ENCODE results near the gene FAXDC2. TPM values are rescaled to one million over a fixed set of nuclear protein-coding genes. Genes with fewer than 3 reads are reported as not detected.
"Not testable (repeated sequence)": the region's sequence is repeated elsewhere in the genome, so short reads cannot be mapped to it uniquely, and the experiment has no call there.

The FAXDC2 gene
- total RNA-seq, 2 donors from 2014 or later: not detected

DNA sequence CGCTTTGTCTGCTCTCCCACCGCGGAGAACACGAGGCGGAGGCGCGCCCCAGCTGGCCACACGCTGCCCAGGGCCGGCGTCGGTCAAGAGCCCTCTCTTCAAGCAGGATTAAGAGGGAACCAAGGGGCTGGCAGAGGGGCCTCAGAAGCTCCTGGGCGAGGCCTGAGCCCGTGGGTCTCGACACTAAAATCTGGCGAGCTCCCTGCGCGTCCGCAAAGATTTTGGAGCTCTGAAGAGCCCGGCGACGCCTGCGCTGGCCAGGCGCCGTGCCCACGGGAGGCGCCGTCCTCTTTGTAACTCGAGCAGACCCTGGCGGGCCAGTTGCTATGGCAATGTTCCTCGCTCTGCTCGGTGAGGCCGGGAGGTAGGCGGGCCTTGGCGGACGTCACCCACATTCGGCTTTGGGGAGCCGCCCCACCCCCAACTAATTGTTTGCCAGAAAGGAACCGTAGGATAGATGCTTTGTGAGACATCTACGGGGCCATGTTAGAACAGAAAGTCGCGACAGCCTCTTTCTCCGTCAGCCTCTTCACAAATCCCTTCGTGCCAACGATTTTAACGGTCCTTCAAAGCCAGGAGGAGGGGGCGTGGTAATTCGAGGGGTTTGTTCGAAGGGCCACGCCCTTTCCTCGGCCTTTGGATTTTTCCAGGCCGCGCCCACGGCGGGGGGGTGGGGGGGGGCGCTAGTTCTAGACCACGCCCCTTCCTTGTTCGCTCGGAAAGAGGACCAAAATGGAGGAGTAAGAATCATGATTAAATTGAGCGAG lies 7.3 kb upstream of the FAXDC2 start:
- Mint-ChIP-seq H3K9me3 (no peaks in the 10 kb centered on the region), H3K27me3 (no peaks in the 10 kb centered on the region), H3K4me1 (ENCODE audit: low read depth in 2 of 2) (peaks cover 34 to 44% of the 10 kb centered on the region in 2 donors), H3K36me3 (peaks cover 7% of the 10 kb centered on the region), H3K4me3 (peak overlapping the region; percentile 98), H3K27ac (peak overlapping the region; percentile 89 to 90)
- ATAC-seq (peak; percentile 73 to 78), DNase-seq (ENCODE audit: low spot score) (peak; percentile 88)

DNA sequence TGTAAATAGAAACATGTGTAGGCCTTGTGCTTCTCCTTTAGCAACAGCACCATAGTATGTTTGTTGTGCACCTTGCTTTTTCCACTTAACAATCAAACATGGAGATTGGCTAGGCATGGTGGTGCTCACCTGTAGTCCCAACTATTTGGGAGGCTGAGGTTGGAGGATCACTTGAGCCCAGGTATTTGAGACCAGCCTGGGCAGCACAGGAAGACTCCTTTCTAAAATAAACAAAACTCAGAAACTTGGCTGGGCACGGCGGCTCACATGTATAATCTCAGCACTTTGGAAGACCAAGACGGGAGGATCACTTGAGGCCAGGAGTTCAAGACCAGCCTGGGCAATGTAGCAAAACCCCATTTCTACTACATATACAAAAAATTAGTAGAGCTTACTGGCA lies 948 bp upstream of the FAXDC2 start:
- no peak for ATAC-seq
- Mint-ChIP-seq H3K9me3 (no peaks in the 10 kb centered on the region), H3K27me3 (no peaks in the 10 kb centered on the region), H3K36me3 (no peaks in the 10 kb centered on the region), H3K4me3 (no peak overlapping the region), H3K4me1 (ENCODE audit: low read depth in 2 of 2) (no peaks in the 10 kb centered on the region), H3K27ac (no peak overlapping the region)
- DNase-seq (ENCODE audit: low spot score): no peak

DNA sequence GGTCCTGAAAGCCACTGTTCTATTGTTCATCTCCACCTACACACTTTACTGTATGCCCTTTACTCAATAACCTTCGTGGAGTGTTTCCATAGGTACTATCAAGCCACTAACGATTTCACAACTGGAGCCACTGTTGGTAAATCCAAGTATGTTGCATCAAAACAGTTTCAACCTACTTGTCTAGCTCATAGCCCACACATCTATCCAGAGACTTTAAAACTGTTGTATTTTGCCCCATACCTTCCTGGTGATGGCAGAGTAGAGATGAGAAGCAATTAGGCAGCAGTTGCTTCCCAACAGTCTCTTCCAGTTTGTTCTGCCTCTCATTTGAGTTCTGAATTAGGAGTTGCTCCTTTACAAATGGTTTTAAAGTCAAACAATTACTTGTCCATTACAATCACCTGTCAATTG lies 607 bp downstream of the FAXDC2 start:
- Mint-ChIP-seq H3K27me3 (no peaks in the 10 kb centered on the region), H3K4me1 (ENCODE audit: low read depth in 2 of 2) (no peaks in the 10 kb centered on the region), H3K4me3 (no peak overlapping the region), H3K27ac (no peak overlapping the region), H3K9me3 (no peaks in the 10 kb centered on the region), H3K36me3 (no peaks in the 10 kb centered on the region)
- DNase-seq (ENCODE audit: low spot score) (no peak), ATAC-seq (no peak)

DNA sequence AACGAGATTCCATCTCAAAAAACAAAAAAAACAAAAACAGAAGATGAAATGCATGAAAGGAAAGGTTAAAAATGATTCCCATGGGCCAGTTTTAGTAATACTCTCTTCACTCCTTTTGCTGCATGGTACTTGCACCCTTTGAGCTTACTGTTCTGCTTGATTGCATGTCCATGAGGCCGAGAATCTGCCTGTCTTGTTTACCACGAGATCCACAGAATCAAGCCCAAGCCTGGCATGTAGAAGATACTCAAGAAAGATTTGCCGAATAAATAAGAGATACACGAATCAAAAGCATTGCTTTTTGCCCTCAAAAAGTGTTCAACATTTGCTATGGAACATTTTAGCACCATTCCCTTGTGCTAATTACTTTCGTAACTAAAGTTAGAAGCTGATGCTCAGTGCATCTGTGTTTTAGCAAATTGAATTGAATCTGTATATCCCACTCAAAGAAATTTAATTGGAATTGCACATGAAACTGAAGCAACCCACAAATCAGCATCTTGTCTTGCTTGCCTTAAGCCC lies 1.1 kb downstream of the FAXDC2 start:
- no peak overlapping the region for H3K27ac Mint-ChIP-seq
- no peak overlapping the region for H3K4me3 Mint-ChIP-seq
- no peaks in the 10 kb centered on the region for H3K4me1 Mint-ChIP-seq (ENCODE audit: low read depth in 2 of 2)
- H3K36me3 Mint-ChIP-seq: no peaks in the 10 kb centered on the region
- no peaks in the 10 kb centered on the region for H3K27me3 Mint-ChIP-seq
- ATAC-seq (no peak), DNase-seq (ENCODE audit: low spot score) (no peak)
- H3K9me3 Mint-ChIP-seq: no peaks in the 10 kb centered on the region

DNA sequence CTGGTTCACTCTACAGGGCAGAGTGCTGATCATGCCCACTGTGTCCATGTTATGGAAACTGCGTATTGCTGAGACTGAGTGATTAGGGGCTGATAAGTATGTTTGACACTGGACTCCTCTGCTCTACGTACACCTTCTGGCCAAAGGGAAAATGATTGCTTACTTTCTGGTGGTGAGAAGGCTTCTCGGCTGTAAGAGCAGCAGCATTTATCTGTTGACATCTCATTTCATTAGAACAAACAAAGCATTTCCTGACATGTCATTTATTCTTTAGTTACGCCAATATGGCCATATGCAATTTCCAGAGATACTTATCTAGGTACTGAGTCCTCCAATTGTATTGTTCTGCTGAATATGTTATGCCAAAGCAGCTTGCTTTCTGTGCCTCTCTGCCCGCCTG lies 5.6 kb downstream of the FAXDC2 start:
- no peaks in the 10 kb centered on the region for H3K27me3 Mint-ChIP-seq
- H3K4me1 Mint-ChIP-seq (ENCODE audit: low read depth in 2 of 2): no peaks in the 10 kb centered on the region
- H3K4me3 Mint-ChIP-seq: no peak overlapping the region
- H3K9me3 Mint-ChIP-seq: no peaks in the 10 kb centered on the region
- DNase-seq (ENCODE audit: low spot score) (no peak), ATAC-seq (no peak)
- no peak overlapping the region for H3K27ac Mint-ChIP-seq
- H3K36me3 Mint-ChIP-seq: no peaks in the 10 kb centered on the region

DNA sequence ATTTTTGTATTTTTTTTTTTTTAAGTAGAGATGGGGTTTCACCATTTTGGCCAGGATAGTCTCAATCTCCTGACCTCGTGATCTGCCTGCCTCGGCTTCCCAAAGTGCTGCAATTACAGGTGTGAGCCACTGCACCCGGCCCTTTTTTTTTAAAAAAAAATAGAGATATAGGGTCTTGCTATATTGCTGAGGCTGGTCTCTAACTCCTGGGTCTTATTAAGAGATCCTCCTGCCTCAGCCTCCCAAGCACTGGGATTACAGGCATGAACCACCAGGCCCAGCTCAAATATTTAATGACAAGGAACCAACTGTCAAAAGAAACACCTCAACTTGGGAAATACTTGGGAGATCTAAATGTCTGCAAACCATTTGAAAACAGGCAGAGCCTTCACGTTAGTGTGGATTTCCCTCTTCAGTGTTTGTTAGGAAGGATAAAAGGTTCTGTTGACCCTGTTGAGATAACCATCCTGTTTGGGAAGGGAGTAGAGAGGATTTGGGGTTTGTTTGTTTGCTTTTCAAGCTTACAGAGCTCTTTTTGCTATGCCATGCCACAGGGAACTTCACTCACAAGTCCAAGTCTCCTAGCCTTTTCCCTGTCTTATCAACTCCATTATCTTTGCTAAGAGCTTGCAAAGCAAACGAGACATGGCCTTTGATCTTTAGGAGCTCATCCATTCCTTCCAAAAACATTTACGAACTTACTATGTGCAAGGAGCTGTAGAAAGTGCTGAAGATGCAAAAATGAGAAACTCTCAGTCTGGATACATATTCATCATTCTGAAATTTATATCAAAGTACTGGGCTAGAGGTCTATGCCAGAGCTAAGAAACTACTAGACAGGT lies 7.5 kb downstream of the FAXDC2 start:
- no peaks in the 10 kb centered on the region for H3K4me1 Mint-ChIP-seq (ENCODE audit: low read depth in 2 of 2)
- DNase-seq (ENCODE audit: low spot score): no peak
- no peaks in the 10 kb centered on the region for H3K36me3 Mint-ChIP-seq
- H3K4me3 Mint-ChIP-seq: no peak overlapping the region
- H3K27ac Mint-ChIP-seq: no peak overlapping the region
- no peak for ATAC-seq
- H3K9me3 Mint-ChIP-seq: no peaks in the 10 kb centered on the region
- H3K27me3 Mint-ChIP-seq: no peaks in the 10 kb centered on the region

DNA sequence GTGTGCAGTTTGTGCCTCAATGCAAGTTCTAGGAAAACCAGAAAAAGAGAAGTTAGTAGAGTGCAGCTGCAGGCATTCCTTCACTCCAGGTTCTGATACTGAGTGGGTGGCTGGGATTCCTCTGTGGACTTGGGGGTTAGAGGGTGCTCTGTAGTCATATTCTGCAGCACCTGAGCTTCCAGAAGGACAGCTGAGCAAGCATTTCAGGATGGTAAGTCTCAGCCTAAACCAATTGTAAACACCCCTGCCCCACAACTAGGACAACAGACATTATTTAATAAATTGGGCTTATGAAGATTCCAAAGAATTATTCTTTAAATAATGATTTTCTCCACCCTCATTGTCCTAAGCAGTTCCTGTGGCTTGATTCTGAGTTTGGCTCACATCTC lies 9.1 kb downstream of the FAXDC2 start:
- H3K4me3 Mint-ChIP-seq: no peak overlapping the region
- DNase-seq (ENCODE audit: low spot score): no peak
- H3K36me3 Mint-ChIP-seq: no peaks in the 10 kb centered on the region
- H3K27ac Mint-ChIP-seq: no peak overlapping the region
- H3K4me1 Mint-ChIP-seq (ENCODE audit: low read depth in 2 of 2): no peaks in the 10 kb centered on the region
- no peaks in the 10 kb centered on the region for H3K9me3 Mint-ChIP-seq
- no peak for ATAC-seq
- H3K27me3 Mint-ChIP-seq: no peaks in the 10 kb centered on the region

DNA sequence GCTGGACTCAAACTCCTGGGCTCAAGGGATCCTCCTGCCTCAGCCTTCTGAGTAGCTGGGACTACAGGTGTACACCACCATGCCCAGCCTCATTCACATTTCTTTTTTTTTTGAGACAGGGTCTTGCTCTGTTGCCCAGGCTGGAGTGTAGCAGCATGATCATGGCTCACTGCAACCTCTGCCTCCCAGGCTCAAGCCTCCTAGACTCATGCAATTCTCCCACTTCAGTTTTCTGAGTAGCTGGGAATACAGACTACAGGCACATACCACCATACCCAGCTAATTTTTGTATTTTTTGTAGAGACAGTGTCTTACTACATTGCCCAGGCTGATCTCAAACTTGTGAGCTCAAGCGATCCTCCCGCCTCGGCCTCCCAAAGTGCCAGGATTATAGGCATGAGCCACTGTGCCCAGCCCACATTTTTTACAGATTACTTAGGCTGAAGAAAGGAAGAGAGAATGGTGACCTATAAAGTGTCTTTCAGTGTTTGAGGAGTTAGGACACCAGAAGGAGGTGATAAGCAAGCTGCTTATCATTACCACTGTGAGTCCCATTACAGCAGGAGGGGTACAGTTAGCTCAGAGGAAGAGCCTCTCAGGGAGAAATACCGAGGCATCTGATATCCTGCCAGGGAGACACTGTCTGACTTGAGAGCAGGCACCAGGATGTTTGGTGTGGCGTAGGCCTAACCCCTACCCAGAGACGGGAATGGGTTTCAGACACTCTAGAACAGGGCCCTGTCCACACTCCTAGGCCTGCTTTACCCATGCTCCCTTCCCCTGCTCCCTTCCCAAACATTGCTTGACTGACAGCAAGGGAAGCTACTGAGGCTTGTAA lies 9.7 kb downstream of the FAXDC2 start:
- H3K4me1 Mint-ChIP-seq (ENCODE audit: low read depth in 2 of 2): no peaks in the 10 kb centered on the region
- DNase-seq (ENCODE audit: low spot score) (no peak), ATAC-seq (no peak)
- no peak overlapping the region for H3K4me3 Mint-ChIP-seq
- H3K36me3 Mint-ChIP-seq: no peaks in the 10 kb centered on the region
- H3K27me3 Mint-ChIP-seq: no peaks in the 10 kb centered on the region
- no peak overlapping the region for H3K27ac Mint-ChIP-seq
- no peaks in the 10 kb centered on the region for H3K9me3 Mint-ChIP-seq

DNA sequence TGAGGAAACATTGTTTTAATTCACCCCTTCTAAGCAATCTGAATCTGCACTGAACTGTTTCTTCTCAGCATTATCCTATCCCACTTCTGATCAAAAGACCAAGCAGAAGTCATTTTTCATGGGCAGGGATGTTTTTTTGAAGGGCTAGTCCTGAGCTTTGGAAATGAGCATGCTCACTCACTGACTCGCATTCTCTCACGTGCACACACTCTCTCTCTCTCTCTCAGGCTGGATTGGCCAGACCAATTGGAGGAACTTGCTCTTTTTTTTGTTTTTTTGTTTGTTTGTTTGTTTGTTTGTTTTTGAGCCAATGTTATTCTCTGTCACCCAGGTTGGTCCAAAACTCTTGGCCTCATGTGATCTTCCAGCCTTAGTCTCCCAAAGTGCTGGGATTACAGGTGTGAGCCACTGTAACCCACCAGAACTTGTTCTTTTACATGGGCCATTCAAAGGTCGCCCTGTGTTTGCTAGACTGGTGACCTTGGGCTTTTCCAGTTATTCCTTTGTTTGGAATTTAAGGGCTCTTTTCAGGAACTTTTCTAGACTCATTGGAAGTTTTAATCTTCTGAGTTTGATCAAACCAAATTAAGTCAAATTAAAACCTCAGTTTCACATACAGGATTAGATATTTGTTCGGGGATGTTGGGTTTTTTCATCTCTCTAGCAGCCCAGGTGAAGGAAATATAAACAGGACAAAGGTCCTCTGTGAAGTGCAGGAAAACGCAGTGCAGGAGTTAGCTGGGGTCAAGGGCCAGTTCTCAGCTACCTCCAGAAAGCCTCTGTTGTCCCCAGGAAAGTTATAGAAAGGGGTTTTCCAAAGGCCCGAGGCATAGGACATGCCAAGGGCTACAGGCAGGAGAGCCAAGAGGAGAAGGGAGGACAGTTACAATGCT lies 13.1 kb downstream of the FAXDC2 start:
- no peaks in the 10 kb centered on the region for H3K9me3 Mint-ChIP-seq
- H3K27me3 Mint-ChIP-seq: no peaks in the 10 kb centered on the region
- no peak for ATAC-seq
- no peak overlapping the region for H3K4me3 Mint-ChIP-seq
- DNase-seq (ENCODE audit: low spot score): no peak
- no peak overlapping the region for H3K27ac Mint-ChIP-seq
- H3K4me1 Mint-ChIP-seq (ENCODE audit: low read depth in 2 of 2): no peaks in the 10 kb centered on the region
- no peaks in the 10 kb centered on the region for H3K36me3 Mint-ChIP-seq

DNA sequence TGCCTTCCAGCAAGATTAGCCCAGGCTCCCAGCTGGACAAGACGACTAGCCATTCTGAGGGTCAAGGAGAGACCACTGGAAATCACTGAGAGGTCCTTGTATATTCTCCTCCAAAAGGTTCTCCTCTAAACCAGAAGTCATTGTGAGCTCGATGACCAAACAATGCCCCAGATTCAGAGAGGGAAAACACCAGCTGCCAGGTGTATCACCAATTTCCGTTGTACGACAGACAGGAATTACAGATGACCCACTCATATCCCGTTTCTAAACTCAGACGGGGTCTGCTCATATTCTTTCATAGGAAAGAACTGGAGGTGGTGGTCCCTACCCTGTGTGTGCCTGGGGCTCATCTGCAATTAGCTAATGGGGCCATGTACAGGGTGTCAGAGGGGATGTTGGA lies 14.2 kb downstream of the FAXDC2 start:
- Mint-ChIP-seq H3K4me1 (ENCODE audit: low read depth in 2 of 2) (no peaks in the 10 kb centered on the region), H3K4me3 (no peak overlapping the region), H3K27ac (no peak overlapping the region), H3K27me3 (no peaks in the 10 kb centered on the region), H3K9me3 (no peaks in the 10 kb centered on the region), H3K36me3 (no peaks in the 10 kb centered on the region)
- no peak for DNase-seq (ENCODE audit: low spot score)
- ATAC-seq: no peak

DNA sequence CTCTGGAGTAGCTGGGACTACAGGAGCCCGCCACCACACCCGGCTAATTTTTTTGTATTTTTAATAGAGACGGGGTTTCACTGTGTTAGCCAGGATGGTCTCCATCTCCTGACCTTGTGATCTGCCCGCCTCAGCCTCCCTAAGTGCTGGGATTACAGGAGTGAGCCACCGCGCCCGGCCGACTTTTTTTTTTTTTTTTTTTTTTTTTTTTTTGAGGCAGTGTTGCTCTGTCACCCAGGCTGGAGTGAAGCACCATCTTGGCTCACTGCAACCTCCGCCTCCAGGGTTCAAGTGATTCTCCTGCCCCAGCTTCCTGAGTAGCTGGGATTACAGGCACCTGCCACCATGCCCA lies 14.7 kb downstream of the FAXDC2 start:
- H3K9me3 Mint-ChIP-seq; DNase-seq (ENCODE audit: low spot score); H3K4me1 Mint-ChIP-seq (ENCODE audit: low read depth in 2 of 2); H3K4me3 Mint-ChIP-seq; H3K36me3 Mint-ChIP-seq; ATAC-seq; H3K27me3 Mint-ChIP-seq; H3K27ac Mint-ChIP-seq: not testable (repeated sequence)

DNA sequence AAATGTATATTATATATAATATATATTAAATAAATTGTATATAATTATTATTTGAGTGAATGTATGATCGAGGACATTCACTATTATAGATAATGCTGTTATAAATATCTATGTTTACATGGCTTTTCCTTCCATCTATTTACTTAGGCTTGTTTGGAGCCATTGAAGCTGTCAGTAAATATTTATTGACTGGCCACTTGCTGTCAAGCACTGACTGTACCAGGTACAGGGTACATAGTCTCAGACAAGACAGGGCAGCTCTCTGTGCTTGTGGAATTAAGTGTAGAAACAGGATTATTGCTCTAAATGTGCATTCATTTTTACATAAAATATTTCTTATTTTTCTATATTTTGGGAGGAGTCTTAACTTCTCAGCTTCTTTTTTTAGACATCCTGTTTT lies 16.4 kb downstream of the FAXDC2 start:
- no peak for DNase-seq (ENCODE audit: low spot score)

DNA sequence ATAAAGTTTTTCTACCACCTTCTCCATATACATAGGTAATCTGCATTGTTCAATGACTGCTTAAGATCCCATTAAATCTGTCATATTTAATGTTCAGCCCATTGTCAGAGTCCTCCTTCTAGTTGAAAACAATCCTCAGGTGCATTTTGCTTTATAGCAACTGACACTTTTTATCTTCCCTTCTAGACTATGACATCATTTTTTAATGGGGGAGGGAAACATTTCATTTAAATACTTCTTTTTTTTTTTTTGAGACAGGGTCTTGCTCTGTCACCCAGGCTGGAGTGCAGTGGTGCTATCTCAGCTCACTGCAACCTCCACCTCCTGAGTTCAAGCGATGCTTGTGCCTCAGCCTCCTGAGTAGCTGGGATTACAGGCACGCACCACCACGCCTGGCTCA lies 17.6 kb downstream of the FAXDC2 start:
- peaks cover 13 to 22% of the 10 kb centered on the region in 2 donors for H3K4me1 Mint-ChIP-seq (ENCODE audit: low read depth in 2 of 2)
- not testable (repeated sequence) for DNase-seq (ENCODE audit: low spot score); H3K4me3 Mint-ChIP-seq; ATAC-seq; H3K36me3 Mint-ChIP-seq; H3K27me3 Mint-ChIP-seq; H3K27ac Mint-ChIP-seq; H3K9me3 Mint-ChIP-seq

More for the DNA sequence above, 16.4 kb downstream of the FAXDC2 start:
- H3K27me3 Mint-ChIP-seq: no peaks in the 10 kb centered on the region
- no peak overlapping the region for H3K27ac Mint-ChIP-seq
- ATAC-seq: no peak
- H3K4me1 Mint-ChIP-seq (ENCODE audit: low read depth in 2 of 2): peaks cover 13 to 17% of the 10 kb centered on the region in 2 donors
- H3K36me3 Mint-ChIP-seq: no peaks in the 10 kb centered on the region
- H3K9me3 Mint-ChIP-seq: no peaks in the 10 kb centered on the region
- no peak overlapping the region for H3K4me3 Mint-ChIP-seq

Measured in natural killer cell treated with Interleukin-12 subunit alpha and Interleukin-12 subunit beta and Interleukin-15 and Interleukin-18, amount 100 ng/mL, for 72 hours (primary cell).